GM19025 (cell line): ENCODE data around the gene IQGAP2.

Experiments used
- ATAC-seq: cut with Tn5 transposase; IDR thresholded peaks from one replicate; pipeline ENCODE4 v1.9.1; 2021; ENCODE audit warnings: mild to moderate bottlenecking, low read depth, moderate library complexity; ENCODE audit not compliant: unreplicated experiment

Gene IQGAP2

GRCh38 chr5:76472335-76473008 is 69.4 kb downstream of the IQGAP2 start:
- no peak for ATAC-seq

GRCh38 chr5:76473009-76473336 is 69.9 kb downstream of the IQGAP2 start:
- no peak for ATAC-seq

GRCh38 chr5:76473661-76474060 is 70.6 kb downstream of the IQGAP2 start:
- ATAC-seq = no peak

GRCh38 chr5:76474377-76474776 is 71.3 kb downstream of the IQGAP2 start:
- no peak for ATAC-seq

- no peak for ATAC-seq
Measured at GRCh38 chr5:76475385-76475784, 72.3 kb downstream of the IQGAP2 start.

GRCh38 chr5:76475936-76476335 is 72.9 kb downstream of the IQGAP2 start:
- ATAC-seq = no peak

- ATAC-seq = no peak
Measured at GRCh38 chr5:76476474-76477038, 73.5 kb downstream of the IQGAP2 start.

GRCh38 chr5:76477061-76477460 is 74.0 kb downstream of the IQGAP2 start:
- no peak for ATAC-seq

- ATAC-seq = no peak
Measured at GRCh38 chr5:76477571-76477970, 74.5 kb downstream of the IQGAP2 start.

GRCh38 chr5:76479281-76479680 is 76.2 kb downstream of the IQGAP2 start:
- no peak for ATAC-seq

GRCh38 chr5:76479973-76480667 is 77.0 kb downstream of the IQGAP2 start:
- no peak for ATAC-seq

GRCh38 chr5:76482984-76483383 is 79.9 kb downstream of the IQGAP2 start:
- no peak for ATAC-seq

GRCh38 chr5:76483433-76483832 is 80.3 kb downstream of the IQGAP2 start:
- no peak for ATAC-seq

- no peak for ATAC-seq
Measured at GRCh38 chr5:76483881-76484280, 80.8 kb downstream of the IQGAP2 start.

- ATAC-seq = no peak
Measured at GRCh38 chr5:76485511-76485910, 82.4 kb downstream of the IQGAP2 start.

- no peak for ATAC-seq
Measured at GRCh38 chr5:76487386-76487785, 84.3 kb downstream of the IQGAP2 start.

GRCh38 chr5:76487821-76488220 is 84.7 kb downstream of the IQGAP2 start:
- ATAC-seq = no peak

- ATAC-seq = no peak
Measured at GRCh38 chr5:76488969-76489368, 85.9 kb downstream of the IQGAP2 start.

- ATAC-seq = no peak
Measured at GRCh38 chr5:76489877-76490688, 87.0 kb downstream of the IQGAP2 start.

- no peak for ATAC-seq
Measured at GRCh38 chr5:76490960-76491359, 87.9 kb downstream of the IQGAP2 start.

GRCh38 chr5:76492819-76493189 is 89.7 kb downstream of the IQGAP2 start:
- no peak for ATAC-seq
